NK-92 (cell line): ENCODE data around the gene PGLYRP1.

Experiments
- DNase-seq: peaks from one replicate; lab custom pipeline; 2025; ENCODE audit not compliant: unreplicated experiment; lab: John Stamatoyannopoulos, UW

Gene PGLYRP1

GRCh38 chr19:46032597-46033025, 9.8 kb upstream of the PGLYRP1 start:
- DNase-seq: no peak

GRCh38 chr19:46031781-46032596, 9.1 kb upstream of the PGLYRP1 start:
- no peak for DNase-seq

GRCh38 chr19:46030812-46031550, 8.1 kb upstream of the PGLYRP1 start:
- DNase-seq: no peak

- DNase-seq: no peak
These were observed 3.0 kb upstream of the PGLYRP1 start for GRCh38 chr19:46025835-46026234.

GRCh38 chr19:46023311-46023779, 492 bp upstream of the PGLYRP1 start:
- no peak for DNase-seq

- no peak for DNase-seq
These were observed 807 bp downstream of the PGLYRP1 start for GRCh38 chr19:46022061-46022430.

- DNase-seq: no peak
These were observed 1.3 kb downstream of the PGLYRP1 start for GRCh38 chr19:46021531-46022041.

- no peak for DNase-seq
These were observed 2.1 kb downstream of the PGLYRP1 start for GRCh38 chr19:46020819-46021125.

- no peak for DNase-seq
These were observed 3.6 kb downstream of the PGLYRP1 start for GRCh38 chr19:46019270-46019669.

GRCh38 chr19:46018729-46019251, 4.1 kb downstream of the PGLYRP1 start:
- DNase-seq: no peak

GRCh38 chr19:46017874-46018675, 4.8 kb downstream of the PGLYRP1 start:
- DNase-seq: no peak

- no peak for DNase-seq
These were observed 5.8 kb downstream of the PGLYRP1 start for GRCh38 chr19:46017095-46017429.

GRCh38 chr19:46016426-46017094, 6.3 kb downstream of the PGLYRP1 start:
- DNase-seq: no peak

GRCh38 chr19:46015687-46016425, 7.0 kb downstream of the PGLYRP1 start:
- DNase-seq: no peak

GRCh38 chr19:46014941-46015686, 7.7 kb downstream of the PGLYRP1 start:
- no peak for DNase-seq

- DNase-seq: no peak
These were observed 8.3 kb downstream of the PGLYRP1 start for GRCh38 chr19:46014534-46014933.

GRCh38 chr19:46009530-46010510, 13.0 kb downstream of the PGLYRP1 start:
- DNase-seq: no peak

GRCh38 chr19:46006411-46006810, 16.4 kb downstream of the PGLYRP1 start:
- DNase-seq: no peak
